ENCODE measurements around the gene PXDC1.

Gene PXDC1

GRCh38 chr6:3746696-3747095, 4.8 kb downstream of the PXDC1 start:
- Histone ChIP-seq H3K27me3 (ENCODE audit: insufficient read depth, low read depth) (no peaks in the 10 kb centered on the region), H3K4me2 (no peak overlapping the region), H3K4me3 (IDR thresholded peaks at IDR 0.05; ENCODE audit: insufficient read depth, low read depth, low read length) (no peak overlapping the region), H3K36me3 (ENCODE audit: insufficient read depth) (no peaks in the 10 kb centered on the region), H4K20me1 (ENCODE audit: insufficient read depth) (no peaks in the 10 kb centered on the region), H3K9ac (no peak overlapping the region), H3K79me2 (ENCODE audit: insufficient read depth, low read depth) (no peaks in the 10 kb centered on the region), H3K4me1 (ENCODE audit: low read depth, poor library complexity, severe bottlenecking) (peaks cover 11% of the 10 kb centered on the region), H3K27ac (no peak overlapping the region), H2AFZ (ENCODE audit: low read depth) (no peak overlapping the region)
- no peak for TF ChIP-seq CTCF (conservative IDR thresholded peaks at IDR 0.05; ENCODE audit: low read depth, low read length)

- Histone ChIP-seq H3K4me1 (ENCODE audit: low read depth, poor library complexity, severe bottlenecking) (peaks cover 13% of the 10 kb centered on the region), H3K27me3 (ENCODE audit: insufficient read depth, low read depth) (no peaks in the 10 kb centered on the region), H3K4me2 (no peak overlapping the region), H3K27ac (no peak overlapping the region), H4K20me1 (ENCODE audit: insufficient read depth) (no peaks in the 10 kb centered on the region), H3K36me3 (ENCODE audit: insufficient read depth) (no peaks in the 10 kb centered on the region), H3K4me3 (IDR thresholded peaks at IDR 0.05; ENCODE audit: insufficient read depth, low read depth, low read length) (no peak overlapping the region), H3K9ac (no peak overlapping the region), H2AFZ (ENCODE audit: low read depth) (no peak overlapping the region), H3K79me2 (ENCODE audit: insufficient read depth, low read depth) (no peaks in the 10 kb centered on the region)
- no peak for TF ChIP-seq CTCF (conservative IDR thresholded peaks at IDR 0.05; ENCODE audit: low read depth, low read length)
These were observed 5.3 kb downstream of the PXDC1 start for GRCh38 chr6:3746119-3746691.

- no peak overlapping the region for H3K4me3 ChIP-seq (IDR thresholded peaks at IDR 0.05; ENCODE audit: insufficient read depth, low read depth, low read length)
- peaks cover 13% of the 10 kb centered on the region for H3K4me1 ChIP-seq (ENCODE audit: low read depth, poor library complexity, severe bottlenecking)
- no peak overlapping the region for H3K27ac ChIP-seq
- no peaks in the 10 kb centered on the region for H3K36me3 ChIP-seq (ENCODE audit: insufficient read depth)
- no peaks in the 10 kb centered on the region for H3K27me3 ChIP-seq (ENCODE audit: insufficient read depth, low read depth)
- H3K9ac ChIP-seq, result no peak overlapping the region
- no peaks in the 10 kb centered on the region for H4K20me1 ChIP-seq (ENCODE audit: insufficient read depth)
- H3K4me2 ChIP-seq, result no peak overlapping the region
- no peak for TF ChIP-seq CTCF (conservative IDR thresholded peaks at IDR 0.05; ENCODE audit: low read depth, low read length)
- H2AFZ ChIP-seq (ENCODE audit: low read depth), result no peak overlapping the region
- no peaks in the 10 kb centered on the region for H3K79me2 ChIP-seq (ENCODE audit: insufficient read depth, low read depth)
These were observed 5.9 kb downstream of the PXDC1 start for GRCh38 chr6:3745566-3746118.

- no peak overlapping the region for H3K27ac ChIP-seq
These were observed 6.5 kb downstream of the PXDC1 start for GRCh38 chr6:3744901-3745470.

More at GRCh38 chr6:3744901-3745470, 6.5 kb downstream of the PXDC1 start:
- TF ChIP-seq CTCF (conservative IDR thresholded peaks at IDR 0.05; ENCODE audit: low read depth, low read length), result no peak
- Histone ChIP-seq H3K27me3 (ENCODE audit: insufficient read depth, low read depth) (no peaks in the 10 kb centered on the region), H3K36me3 (ENCODE audit: insufficient read depth) (no peaks in the 10 kb centered on the region), H4K20me1 (ENCODE audit: insufficient read depth) (no peaks in the 10 kb centered on the region), H3K4me2 (no peak overlapping the region), H3K79me2 (ENCODE audit: insufficient read depth, low read depth) (no peaks in the 10 kb centered on the region), H3K9ac (no peak overlapping the region), H2AFZ (ENCODE audit: low read depth) (no peak overlapping the region), H3K4me1 (ENCODE audit: low read depth, poor library complexity, severe bottlenecking) (peaks cover 13% of the 10 kb centered on the region), H3K4me3 (IDR thresholded peaks at IDR 0.05; ENCODE audit: insufficient read depth, low read depth, low read length) (no peak overlapping the region)

Measured in KMS-11 (cell line).